Caco-2 (cell line): Measurements from ENCODE around the gene SLC39A7. TPM values are rescaled to one million over a fixed set of nuclear protein-coding genes. Genes with fewer than 3 reads are reported as not detected.

Source experiments
- BruUV-seq: library from RNA; stranded (reverse); fragments of 400-500 nt; replicated peaks from 2 replicates; lab custom pipeline; 2021; lab: Mats Ljungman, UMichigan
- CTCF ChIA-PET: fragments of 300-600 bp; sonication (Branson Sonifier 250); formaldehyde crosslinking; loops from one replicate; lab custom pipeline; 2022; ENCODE audit warnings: antibody characterized with exemption; lab: Charles Lee
- POLR2A ChIA-PET: fragments of 300-600 bp; sonication (Branson Sonifier 250); formaldehyde crosslinking; loops from one replicate; lab custom pipeline; 2022; ENCODE audit warnings: antibody characterized with exemption; lab: Charles Lee
- DNase-seq, 2 experiments: peaks; one replicate each; pipeline versions ENCODE4 v3.0.0 to v3.0.0-alpha.2; 2020 to 2022
- H3K27me3 ChIP-seq: replicated peaks from 2 replicates; pipeline ENCODE4 v1.6.0; 2011; ENCODE audit warnings: low read length; ENCODE audit not compliant: control insufficient read depth, insufficient read depth
- H3K36me3 ChIP-seq: 2 replicates; pipeline ENCODE4 v1.5.1; 2011; ENCODE audit warnings: low read length; ENCODE audit not compliant: control insufficient read depth, insufficient read depth
- H3K4me1 ChIP-seq: fragments of 250-450 bp; sonication (Bioruptor Pico); 2 replicates; pipeline ENCODE4 v1.5.1; 2020; ENCODE audit warnings: mild to moderate bottlenecking
- H3K4me3 ChIP-seq: 2 replicates; pipeline ENCODE4 v1.5.1; 2011; ENCODE audit warnings: low read depth, mild to moderate bottlenecking, control low read depth, low read length
- H3K9me3 ChIP-seq: fragments of 250-450 bp; sonication (Bioruptor Pico); 2 replicates; pipeline ENCODE4 v1.5.1; 2020; ENCODE audit warnings: mild to moderate bottlenecking, moderate library complexity
- H3K27ac Mint-ChIP-seq: one replicate; pipeline ENCODE4 v1.8.0; 2022; ENCODE audit warnings: mixed read lengths; ENCODE audit not compliant: unreplicated experiment
- H3K27me3 Mint-ChIP-seq: one replicate; pipeline ENCODE4 v1.8.0; 2022; ENCODE audit warnings: mixed read lengths; ENCODE audit not compliant: insufficient read depth, unreplicated experiment
- H3K36me3 Mint-ChIP-seq: one replicate; pipeline ENCODE4 v1.8.0; 2022; ENCODE audit warnings: mild to moderate bottlenecking, mixed read lengths; ENCODE audit not compliant: insufficient read depth, unreplicated experiment
- H3K4me1 Mint-ChIP-seq: one replicate; pipeline ENCODE4 v1.8.0; 2022; ENCODE audit warnings: low read depth, mixed read lengths; ENCODE audit not compliant: unreplicated experiment
- H3K4me3 Mint-ChIP-seq: one replicate; pipeline ENCODE4 v1.8.0; 2022; ENCODE audit warnings: mild to moderate bottlenecking, moderate library complexity, mixed read lengths; ENCODE audit not compliant: unreplicated experiment
- H3K9me3 Mint-ChIP-seq: one replicate; pipeline ENCODE4 v1.8.0; 2022; ENCODE audit warnings: mixed read lengths; ENCODE audit not compliant: unreplicated experiment
- CTCF ChIP-seq, 2 experiments: fragments of 200-600 bp in 1 of 2; IDR thresholded peaks; 1 replicate in 1 of 2; 2 replicates in 1 of 2; pipeline versions ENCODE4 v1.5.1 to v1.8.0; 2011 to 2022; ENCODE audit warnings: antibody characterized with exemption in 1 of 2, control low read depth in 1 of 2, inconsistent platforms in 1 of 2, low read depth in 1 of 2, low read length in 1 of 2, mild to moderate bottlenecking in 1 of 2, moderate library complexity in 1 of 2; ENCODE audit not compliant: insufficient read depth in 1 of 2, severe bottlenecking in 1 of 2, unreplicated experiment in 1 of 2
- intact Hi-C: fragments of 100-400 bp; cut with micrococcal nuclease; formaldehyde crosslinking; loops from one replicate; pipeline ENCODE4 v1.10.0; 2022; ENCODE audit not compliant: unreplicated experiment
- total RNA-seq: library from RNA; stranded (reverse); gene quantifications from 2 replicates; pipeline ENCODE4 v1.2.3, GENCODE V29; 2022

SLC39A7 gene
- total RNA-seq, 1 experiment from 2014 or later: 140 TPM

GRCh38 chr6:33160728-33161344 is 39.8 kb upstream of the SLC39A7 start:
- no peak overlapping the region for H3K4me3 ChIP-seq
- intact Hi-C loops: loop anchor here (1.0 kb wide), 1 partner anchor 36 kb away; no protein-coding TSS in a partner anchor

GRCh38 chr6:33161354-33162331 is 39.0 kb upstream of the SLC39A7 start:
- no peaks in the 10 kb centered on the region for H3K4me1 ChIP-seq
- peak overlapping the region; percentile 65 for H3K27ac Mint-ChIP-seq
- ChIA-PET POLR2A (no interaction called here), CTCF (interaction anchor here (0.6 to 1.5 kb wide), 5 partner anchors 11 to 87 kb away, joined by 4 to 8 read pairs (median 5); no protein-coding TSS in a partner anchor)
- H3K4me1 Mint-ChIP-seq: peaks cover 12% of the 10 kb centered on the region
- H3K4me3 ChIP-seq: peak overlapping the region; percentile 50
- peaks cover 8% of the 10 kb centered on the region for H3K27me3 Mint-ChIP-seq
- H3K27me3 ChIP-seq: no peaks in the 10 kb centered on the region; the same call in 1 of the 2 replicates
- H3K36me3 ChIP-seq: no peaks in the 10 kb centered on the region
- H3K9me3 ChIP-seq: no peaks in the 10 kb centered on the region
- peak overlapping the region; percentile 80 for H3K4me3 Mint-ChIP-seq
- TF ChIP-seq CTCF (IDR thresholded peaks at IDR 0.05; ENCODE audit: insufficient read depth in 1 of 2, low read depth in 1 of 2, low read length in 1 of 2, severe bottlenecking in 1 of 2, unreplicated experiment in 1 of 2): peak; percentile 85 to 92
- DNase-seq: peak; percentile 65 to 86
- intact Hi-C loops: loop anchor here (1.0 kb wide), 2 partner anchors 36 to 87 kb away; no protein-coding TSS in a partner anchor
- no TSS peak for BruUV-seq
- H3K9me3 Mint-ChIP-seq: no peaks in the 10 kb centered on the region
- H3K36me3 Mint-ChIP-seq: no peaks in the 10 kb centered on the region

More at GRCh38 chr6:33160728-33161344, 39.8 kb upstream of the SLC39A7 start:
- H3K9me3 Mint-ChIP-seq: no peaks in the 10 kb centered on the region
- Histone ChIP-seq H3K9me3 (no peaks in the 10 kb centered on the region), H3K36me3 (no peaks in the 10 kb centered on the region), H3K4me1 (no peaks in the 10 kb centered on the region), H3K27me3 (no peaks in the 10 kb centered on the region; the same call in 1 of the 2 replicates)
- ChIA-PET POLR2A (no interaction called here), CTCF (interaction anchor here (0.6 to 1.5 kb wide), 4 partner anchors 37 to 87 kb away, joined by 4 to 8 read pairs (median 6); no protein-coding TSS in a partner anchor)
- no TSS peak for BruUV-seq
- no peak for TF ChIP-seq CTCF (IDR thresholded peaks at IDR 0.05; ENCODE audit: insufficient read depth in 1 of 2, low read depth in 1 of 2, low read length in 1 of 2, severe bottlenecking in 1 of 2, unreplicated experiment in 1 of 2)
- no peak overlapping the region for H3K27ac Mint-ChIP-seq
- DNase-seq: no peak
- H3K4me3 Mint-ChIP-seq: peak overlapping the region; percentile 80
- peaks cover 7% of the 10 kb centered on the region for H3K27me3 Mint-ChIP-seq
- no peaks in the 10 kb centered on the region for H3K36me3 Mint-ChIP-seq
- peaks cover 12% of the 10 kb centered on the region for H3K4me1 Mint-ChIP-seq

GRCh38 chr6:33163540-33163939 is 37.1 kb upstream of the SLC39A7 start:
- no peaks in the 10 kb centered on the region for H3K9me3 ChIP-seq
- BruUV-seq: no TSS peak

More at GRCh38 chr6:33163540-33163939, 37.1 kb upstream of the SLC39A7 start:
- no peak for TF ChIP-seq CTCF (IDR thresholded peaks at IDR 0.05; ENCODE audit: insufficient read depth in 1 of 2, low read depth in 1 of 2, low read length in 1 of 2, severe bottlenecking in 1 of 2, unreplicated experiment in 1 of 2)
- POLR2A ChIA-PET: no interaction called here
- Histone ChIP-seq H3K4me3 (no peak overlapping the region), H3K27me3 (no peaks in the 10 kb centered on the region; the same call in 1 of the 2 replicates), H3K4me1 (no peaks in the 10 kb centered on the region), H3K36me3 (no peaks in the 10 kb centered on the region)
- H3K9me3 Mint-ChIP-seq: no peaks in the 10 kb centered on the region
- peaks cover 12% of the 10 kb centered on the region for H3K4me1 Mint-ChIP-seq
- H3K27me3 Mint-ChIP-seq: peaks cover 8% of the 10 kb centered on the region
- no peak for DNase-seq
- no peak overlapping the region for H3K27ac Mint-ChIP-seq
- CTCF ChIA-PET: no interaction called here
- no peaks in the 10 kb centered on the region for H3K36me3 Mint-ChIP-seq
- H3K4me3 Mint-ChIP-seq: no peak overlapping the region
- intact Hi-C loops: no loop called here
